Endothelial cell of umbilical vein (primary cell): Measurements from ENCODE around the gene CACNA1E. TPM values are rescaled to one million over a fixed set of nuclear protein-coding genes. Genes with fewer than 3 reads are reported as not detected.

ENCODE experiments used
- BruUV-seq: library from RNA; stranded (reverse); fragments of 400-500 nt; replicated peaks from 2 replicates; lab custom pipeline; 2021; lab: Mats Ljungman, UMichigan
- CTCF ChIA-PET: fragments of 300-600, 350-600 bp; sonication (Branson Sonifier 250); formaldehyde crosslinking; loops from one replicate; lab custom pipeline; 2021; ENCODE audit warnings: antibody characterized with exemption, inconsistent platforms; lab: Charles Lee
- POLR2A ChIA-PET: fragments of 300-600, 350-600 bp; sonication (Branson Sonifier 250); formaldehyde crosslinking; loops from one replicate; lab custom pipeline; 2021; ENCODE audit warnings: antibody characterized with exemption, inconsistent platforms; lab: Charles Lee
- DNase-seq: peaks from one replicate; pipeline ENCODE4 v3.0.0-alpha.2; 2011; ENCODE audit warnings: low read depth, low spot score
- FAIRE-seq: peaks from 2 replicates; lab custom pipeline; 2011; peaks lifted over from hg19 to GRCh38; lab: Jason Lieb, UNC
- H2AFZ ChIP-seq: 2 replicates; pipeline ENCODE4 v1.6.0; 2012; ENCODE audit warnings: low read depth, low read length, control low read depth, inconsistent platforms
- H3K27ac ChIP-seq: 2 replicates; pipeline ENCODE4 v1.5.1; 2011; ENCODE audit warnings: low read depth, mild to moderate bottlenecking, control low read depth, low read length, moderate library complexity; ENCODE audit not compliant: insufficient read depth
- H3K27me3 ChIP-seq, 2 experiments: 2 replicates each; pipeline versions ENCODE4 v1.6.0 to v1.6.1; 2011; ENCODE audit warnings: low read length in 2 of 2, mixed read lengths in 1 of 2; ENCODE audit not compliant: control insufficient read depth in 2 of 2, insufficient read depth in 2 of 2
- H3K36me3 ChIP-seq, 2 experiments: 2 replicates in 1 of 2; 3 replicates in 1 of 2; pipeline ENCODE4 v1.5.1; 2011; ENCODE audit warnings: low read length in 2 of 2, mild to moderate bottlenecking in 1 of 2, moderate library complexity in 1 of 2; ENCODE audit not compliant: control insufficient read depth in 2 of 2, insufficient read depth in 2 of 2; ENCODE audit errors: extremely low read depth in 1 of 2
- H3K4me1 ChIP-seq: 3 replicates; pipeline ENCODE4 v1.5.1; 2011; ENCODE audit warnings: mild to moderate bottlenecking, low read length; ENCODE audit not compliant: control insufficient read depth, insufficient read depth; ENCODE audit errors: extremely low read depth
- H3K4me2 ChIP-seq: 2 replicates; pipeline ENCODE4 v1.6.1; 2011; ENCODE audit warnings: low read length, control low read depth, mixed read lengths; ENCODE audit not compliant: insufficient read depth
- H3K4me3 ChIP-seq, 3 experiments: fragments of 200-600 bp in 1 of 3; sonication (generic), shearing (Covaris generic) in 1 of 3; replicated peaks in 1 of 3; 2 replicates each; pipeline ENCODE4 v1.5.1; 2011 to 2016; ENCODE audit warnings: control low read depth in 3 of 3, low read length in 3 of 3, mild to moderate bottlenecking in 2 of 3, inconsistent platforms in 1 of 3, low read depth in 1 of 3, moderate library complexity in 1 of 3; ENCODE audit not compliant: insufficient read depth in 1 of 3
- H3K79me2 ChIP-seq: 2 replicates; pipeline ENCODE4 v1.6.0; 2012; ENCODE audit warnings: low read length, inconsistent platforms; ENCODE audit not compliant: control insufficient read depth, insufficient read depth
- H3K9ac ChIP-seq: replicated peaks from 2 replicates; pipeline ENCODE3; 2011; ENCODE audit warnings: low read length, control low read depth; ENCODE audit not compliant: insufficient read depth; ENCODE audit errors: extremely low read depth
- H3K9me1 ChIP-seq: replicated peaks from 3 replicates; pipeline ENCODE4 v1.6.0; 2011; ENCODE audit warnings: mild to moderate bottlenecking, low read length; ENCODE audit not compliant: control insufficient read depth, insufficient read depth; ENCODE audit errors: extremely low read depth
- H3K9me3 ChIP-seq: replicated peaks from 2 replicates; pipeline ENCODE4 v1.5.1; 2012; ENCODE audit warnings: low read length, inconsistent platforms; ENCODE audit not compliant: control insufficient read depth, insufficient read depth
- H4K20me1 ChIP-seq: replicated peaks from 2 replicates; pipeline ENCODE3; 2011; ENCODE audit warnings: mild to moderate bottlenecking, low read length; ENCODE audit not compliant: control insufficient read depth, insufficient read depth; ENCODE audit errors: extremely low read depth
- EZH2 ChIP-seq: IDR thresholded peaks from 2 replicates; pipeline ENCODE4 v1.6.1; 2012; ENCODE audit warnings: borderline replicate concordance, low read depth, mild to moderate bottlenecking, moderate library complexity, low read length, inconsistent platforms; ENCODE audit not compliant: severe bottlenecking
- FOS ChIP-seq: IDR thresholded peaks from 2 replicates; pipeline ENCODE4 v1.6.1; 2011; ENCODE audit warnings: mild to moderate bottlenecking, low read length, moderate library complexity, borderline replicate concordance; ENCODE audit not compliant: insufficient read depth
- GATA2 ChIP-seq: IDR thresholded peaks from 2 replicates; pipeline ENCODE4 v1.7.0; 2011; ENCODE audit warnings: low read depth, mild to moderate bottlenecking, moderate library complexity, mixed read lengths, low read length; ENCODE audit not compliant: insufficient read length, insufficient read depth
- JUN ChIP-seq: IDR thresholded peaks from 2 replicates; pipeline ENCODE4 v1.6.1; 2011; ENCODE audit warnings: borderline replicate concordance, low read depth; ENCODE audit not compliant: insufficient read length, insufficient read depth
- MAX ChIP-seq: IDR thresholded peaks from 2 replicates; pipeline ENCODE4 v1.6.1; 2011; ENCODE audit not compliant: insufficient read depth, insufficient read length
- MYC ChIP-seq: IDR thresholded peaks from one replicate; pipeline ENCODE4 v1.6.1; 2011; ENCODE audit warnings: mild to moderate bottlenecking, low read depth, low read length
- POLR2A ChIP-seq: IDR thresholded peaks from 2 replicates; pipeline ENCODE4 v1.6.1; 2012; ENCODE audit warnings: low read depth, mild to moderate bottlenecking, control low read depth, low read length
- POLR2AphosphoS5 ChIP-seq: IDR thresholded peaks from 2 replicates; pipeline ENCODE4 v1.6.1; 2012; ENCODE audit warnings: low read depth, mild to moderate bottlenecking, control low read depth, low read length, moderate library complexity; ENCODE audit not compliant: insufficient read depth
- dilution Hi-C: fragments of 300-500 bp; cut with MboI; formaldehyde crosslinking; loops from one replicate; pipeline ENCODE4 v1.15.0; 2019; ENCODE audit warnings: low sequenced_read_pairs; ENCODE audit not compliant: extremely low pct_ligation_motif_present
- intact Hi-C: fragments of 100-400 bp; cut with micrococcal nuclease; formaldehyde crosslinking; loops from one replicate; pipeline ENCODE4 v1.10.0; 2022
- polyA plus RNA-seq, 4 experiments: library from polyadenylated mRNA; depleted of rRNA in 3 of 4; stranded (reverse) in 3 of 4; unstranded in 1 of 4; fragments of >200 nt; gene quantifications; 2 replicates each; pipeline versions ENCODE4 v1.2.1 to v1.2.3, GENCODE V29; 2011 to 2012; ENCODE audit warnings: missing spikeins in 1 of 4
- total RNA-seq: library from RNA; stranded (reverse); gene quantifications from 2 replicates; pipeline ENCODE4 v1.2.3, GENCODE V29; 2021
- TF ChIP-seq, protein P1 (sequence below), 2 donors: IDR thresholded peaks; 1 replicate in 1 of 2; 2 replicates in 1 of 2; pipeline ENCODE4 v1.5.1; 2011; ENCODE audit warnings: low read length in 2 of 2, mild to moderate bottlenecking in 2 of 2, moderate library complexity in 2 of 2, control low read depth in 1 of 2, inconsistent platforms in 1 of 2, low read depth in 1 of 2; ENCODE audit not compliant: insufficient read depth in 1 of 2; ENCODE audit errors: extremely low read depth in 1 of 2

The CACNA1E gene
- total and polyA plus RNA-seq, 2 donors (not counting 3 experiments of a cell fraction or from before 2014, with no cell fraction given) = not detected

DNA sequence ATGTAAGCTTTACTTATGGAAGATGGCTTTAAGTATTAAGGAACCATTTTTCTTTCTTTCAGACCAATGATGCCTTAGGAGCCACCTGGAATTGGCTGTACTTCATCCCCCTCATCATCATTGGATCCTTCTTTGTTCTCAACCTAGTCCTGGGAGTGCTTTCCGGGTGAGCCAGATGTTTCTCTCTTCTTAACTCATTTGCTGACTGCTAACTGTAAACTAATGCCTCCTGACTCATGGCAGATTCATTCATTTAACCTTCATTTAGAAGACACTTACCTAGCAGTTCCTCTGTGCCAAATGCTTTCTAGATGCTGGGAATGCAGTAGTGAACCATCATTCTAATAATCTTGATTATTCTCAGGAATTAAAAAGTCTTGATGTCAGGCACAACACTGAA, 168.0 kb downstream of the CACNA1E start:
- intact Hi-C loops = no loop called here
- H3K27ac ChIP-seq = no peak overlapping the region
- H3K9ac ChIP-seq = no peak overlapping the region
- ChIA-PET CTCF (no interaction called here), POLR2A (no interaction called here)
- no peaks in the 10 kb centered on the region for H3K79me2 ChIP-seq
- no peaks in the 10 kb centered on the region for H3K9me3 ChIP-seq
- dilution Hi-C loops = no loop called here
- H3K9me1 ChIP-seq = no peaks in the 10 kb centered on the region
- no peak overlapping the region for H3K4me2 ChIP-seq
- no peaks in the 10 kb centered on the region for H4K20me1 ChIP-seq
- no peaks in the 10 kb centered on the region for H3K4me1 ChIP-seq
- FAIRE-seq = no peak
- no peak overlapping the region for H2AFZ ChIP-seq
- TF ChIP-seq MYC (no peak), EZH2 (no peak), POLR2A (no peak), MAX (no peak), FOS (no peak), JUN (no peak), POLR2AphosphoS5 (no peak), GATA2 (no peak)
- TF ChIP-seq, protein P1, sequence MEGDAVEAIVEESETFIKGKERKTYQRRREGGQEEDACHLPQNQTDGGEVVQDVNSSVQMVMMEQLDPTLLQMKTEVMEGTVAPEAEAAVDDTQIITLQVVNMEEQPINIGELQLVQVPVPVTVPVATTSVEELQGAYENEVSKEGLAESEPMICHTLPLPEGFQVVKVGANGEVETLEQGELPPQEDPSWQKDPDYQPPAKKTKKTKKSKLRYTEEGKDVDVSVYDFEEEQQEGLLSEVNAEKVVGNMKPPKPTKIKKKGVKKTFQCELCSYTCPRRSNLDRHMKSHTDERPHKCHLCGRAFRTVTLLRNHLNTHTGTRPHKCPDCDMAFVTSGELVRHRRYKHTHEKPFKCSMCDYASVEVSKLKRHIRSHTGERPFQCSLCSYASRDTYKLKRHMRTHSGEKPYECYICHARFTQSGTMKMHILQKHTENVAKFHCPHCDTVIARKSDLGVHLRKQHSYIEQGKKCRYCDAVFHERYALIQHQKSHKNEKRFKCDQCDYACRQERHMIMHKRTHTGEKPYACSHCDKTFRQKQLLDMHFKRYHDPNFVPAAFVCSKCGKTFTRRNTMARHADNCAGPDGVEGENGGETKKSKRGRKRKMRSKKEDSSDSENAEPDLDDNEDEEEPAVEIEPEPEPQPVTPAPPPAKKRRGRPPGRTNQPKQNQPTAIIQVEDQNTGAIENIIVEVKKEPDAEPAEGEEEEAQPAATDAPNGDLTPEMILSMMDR (IDR thresholded peaks at IDR 0.05; ENCODE audit: extremely low read depth in 1 of 2, insufficient read depth in 1 of 2, low read depth in 1 of 2, low read length in 2 of 2) = no peak
- no peak overlapping the region for H3K4me3 ChIP-seq
- no peaks in the 10 kb centered on the region for H3K36me3 ChIP-seq
- no TSS peak for BruUV-seq
- no peak for DNase-seq
- no peaks in the 10 kb centered on the region for H3K27me3 ChIP-seq
